Astrocyte (in vitro differentiated cells and primary cell): ENCODE data around the gene TOB2. TPM values are rescaled to one million over a fixed set of nuclear protein-coding genes. Genes with fewer than 3 reads are reported as not detected.
A peak's percentile ranks its signal among the peaks of the same experiment; 100 is the strongest.

Experiments
- DNase-seq: peaks from one replicate; pipeline ENCODE4 v3.0.0-alpha.2; 2010; ENCODE audit warnings: low read depth
- FAIRE-seq: peaks from 2 replicates; lab custom pipeline; 2011; peaks lifted over from hg19 to GRCh38; lab: Jason Lieb, UNC
- H2AFZ ChIP-seq: 2 replicates; pipeline ENCODE4 v1.6.0; 2012; ENCODE audit warnings: low read depth, low read length, inconsistent platforms
- H3K27ac ChIP-seq: 2 replicates; pipeline ENCODE4 v1.5.1; 2011; ENCODE audit warnings: low read depth, low read length, inconsistent platforms
- H3K27me3 ChIP-seq: 2 replicates; pipeline ENCODE4 v1.6.0; 2011; ENCODE audit warnings: low read length, inconsistent platforms; ENCODE audit not compliant: insufficient read depth
- H3K36me3 ChIP-seq: 2 replicates; pipeline ENCODE4 v1.5.1; 2011; ENCODE audit warnings: low read length, inconsistent platforms; ENCODE audit not compliant: insufficient read depth
- H3K4me1 ChIP-seq: 2 replicates; pipeline ENCODE4 v1.5.1; 2011; ENCODE audit warnings: low read length, inconsistent platforms; ENCODE audit not compliant: insufficient read depth
- H3K4me2 ChIP-seq: 2 replicates; pipeline ENCODE4 v1.6.0; 2012; ENCODE audit warnings: low read length, inconsistent platforms
- H3K4me3 ChIP-seq: 2 replicates; pipeline ENCODE4 v1.5.1; 2011; ENCODE audit warnings: low read depth, mild to moderate bottlenecking, low read length, inconsistent platforms; ENCODE audit not compliant: insufficient read depth
- H3K79me2 ChIP-seq: 2 replicates; pipeline ENCODE4 v1.6.0; 2012; ENCODE audit warnings: mild to moderate bottlenecking, low read length, inconsistent platforms; ENCODE audit not compliant: insufficient read depth
- H3K9ac ChIP-seq: 2 replicates; pipeline ENCODE4 v1.6.0; 2012; ENCODE audit warnings: mild to moderate bottlenecking, low read length, inconsistent platforms
- H3K9me3 ChIP-seq: 2 replicates; pipeline ENCODE4 v1.5.1; 2012; ENCODE audit warnings: low read depth, mild to moderate bottlenecking, low read length, inconsistent platforms; ENCODE audit not compliant: insufficient read depth
- H4K20me1 ChIP-seq: 2 replicates; pipeline ENCODE4 v1.6.0; 2012; ENCODE audit warnings: low read length, inconsistent platforms; ENCODE audit not compliant: insufficient read depth
- H3K27ac Mint-ChIP-seq: one replicate; pipeline ENCODE4 v1.8.0; 2021; ENCODE audit warnings: mild to moderate bottlenecking, mixed read lengths; ENCODE audit not compliant: unreplicated experiment
- H3K27me3 Mint-ChIP-seq: one replicate; pipeline ENCODE4 v1.8.0; 2021; ENCODE audit warnings: low read depth, mixed read lengths; ENCODE audit not compliant: unreplicated experiment
- H3K36me3 Mint-ChIP-seq: one replicate; pipeline ENCODE4 v1.8.0; 2021; ENCODE audit warnings: low read depth, mixed read lengths; ENCODE audit not compliant: unreplicated experiment
- H3K4me1 Mint-ChIP-seq: one replicate; pipeline ENCODE4 v1.8.0; 2021; ENCODE audit warnings: low read depth, mixed read lengths; ENCODE audit not compliant: unreplicated experiment
- H3K4me3 Mint-ChIP-seq: one replicate; pipeline ENCODE4 v1.8.0; 2021; ENCODE audit warnings: mild to moderate bottlenecking, moderate library complexity, mixed read lengths; ENCODE audit not compliant: unreplicated experiment
- H3K9me3 Mint-ChIP-seq: one replicate; pipeline ENCODE4 v1.8.0; 2021; ENCODE audit warnings: mild to moderate bottlenecking, mixed read lengths; ENCODE audit not compliant: unreplicated experiment
- CTCF ChIP-seq: IDR thresholded peaks from 2 replicates; pipeline ENCODE4 v1.5.1; 2011; ENCODE audit warnings: low read depth, mild to moderate bottlenecking, inconsistent platforms, low read length, moderate library complexity; ENCODE audit not compliant: insufficient read depth
- EZH2 ChIP-seq: IDR thresholded peaks from 2 replicates; pipeline ENCODE4 v1.6.1; 2012; ENCODE audit warnings: mild to moderate bottlenecking, low read length, inconsistent platforms; ENCODE audit not compliant: insufficient read depth
- total RNA-seq: library from RNA; stranded (reverse); gene quantifications from 2 replicates; pipeline ENCODE4 v1.2.1, GENCODE V29; 2021

TOB2 gene
- total RNA-seq, 1 donor from 2014 or later = 54.6 TPM

- peaks cover 33% of the 10 kb centered on the region for H3K79me2 ChIP-seq
- H3K9ac ChIP-seq = no peak overlapping the region
- TF ChIP-seq EZH2 (no peak), CTCF (no peak)
- H4K20me1 ChIP-seq = peaks cover 53% of the 10 kb centered on the region
- H3K4me2 ChIP-seq = no peak overlapping the region
- Mint-ChIP-seq H3K4me3 (no peak overlapping the region), H3K9me3 (no peaks in the 10 kb centered on the region), H3K27ac (peak overlapping the region; percentile 75), H3K4me1 (peaks cover 2% of the 10 kb centered on the region), H3K36me3 (peaks cover 14% of the 10 kb centered on the region), H3K27me3 (no peaks in the 10 kb centered on the region)
- H3K4me3 ChIP-seq = no peak overlapping the region
- no peaks in the 10 kb centered on the region for H3K4me1 ChIP-seq
- H3K36me3 ChIP-seq = peaks cover 19% of the 10 kb centered on the region
- no peaks in the 10 kb centered on the region for H3K9me3 ChIP-seq
- H2AFZ ChIP-seq = no peak overlapping the region
- no peak overlapping the region for H3K27ac ChIP-seq
- H3K27me3 ChIP-seq = no peaks in the 10 kb centered on the region
- no peak for FAIRE-seq
- DNase-seq = no peak
Observed at GRCh38 chr22:41431656-41432055, 14.9 kb downstream of the TOB2 start.

- Histone ChIP-seq H3K9me3 (no peaks in the 10 kb centered on the region), H3K4me1 (no peaks in the 10 kb centered on the region), H3K27me3 (no peaks in the 10 kb centered on the region), H3K9ac (no peak overlapping the region), H3K27ac (no peak overlapping the region), H3K79me2 (peaks cover 15% of the 10 kb centered on the region), H3K4me3 (no peak overlapping the region), H3K36me3 (peaks cover 6% of the 10 kb centered on the region), H3K4me2 (no peak overlapping the region), H2AFZ (no peak overlapping the region), H4K20me1 (peaks cover 35% of the 10 kb centered on the region)
- peaks cover 6% of the 10 kb centered on the region for H3K4me1 Mint-ChIP-seq
- FAIRE-seq (no peak), DNase-seq (no peak)
- TF ChIP-seq CTCF (no peak), EZH2 (no peak)
- no peak overlapping the region for H3K4me3 Mint-ChIP-seq
- no peak overlapping the region for H3K27ac Mint-ChIP-seq
- H3K27me3 Mint-ChIP-seq = no peaks in the 10 kb centered on the region
- no peaks in the 10 kb centered on the region for H3K9me3 Mint-ChIP-seq
- H3K36me3 Mint-ChIP-seq = peaks cover 16% of the 10 kb centered on the region
Observed at GRCh38 chr22:41429951-41430332, 16.7 kb downstream of the TOB2 start.

DNA sequence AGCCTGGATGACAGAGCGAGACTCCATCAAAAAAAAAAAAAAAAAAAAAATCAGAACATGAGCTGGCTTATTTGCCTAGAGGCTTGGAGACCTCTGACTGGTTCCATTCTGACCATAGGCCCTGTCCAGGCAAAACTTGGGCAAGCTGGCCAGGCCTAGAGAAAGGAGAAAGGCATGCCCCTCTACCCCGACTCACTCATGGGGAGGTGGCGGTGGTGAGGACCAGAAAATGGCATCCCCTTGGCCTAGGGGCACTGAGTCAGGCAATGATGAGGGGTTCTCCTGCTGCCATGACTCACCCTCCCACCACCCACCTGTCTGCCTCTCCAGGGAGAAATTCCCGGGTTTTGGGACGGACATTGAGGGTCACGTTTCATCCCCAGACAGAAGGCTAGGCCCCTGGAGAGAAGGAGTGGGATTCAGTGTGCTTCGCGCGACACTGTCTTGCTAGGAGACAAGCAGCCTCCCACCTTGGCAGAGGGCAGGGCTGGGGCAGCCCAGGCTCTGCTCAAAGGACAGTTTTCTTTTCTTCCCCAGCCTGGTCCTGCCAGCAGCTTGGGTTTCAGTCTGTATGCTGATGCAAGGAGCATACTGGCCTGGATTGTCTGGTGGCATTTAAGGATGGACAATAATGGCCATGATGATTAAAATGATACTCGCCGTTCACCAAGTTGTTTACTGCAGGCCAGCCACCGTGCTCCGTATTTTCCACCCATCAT, 17.2 kb downstream of the TOB2 start:
- H3K4me1 ChIP-seq = no peaks in the 10 kb centered on the region
- H3K9me3 ChIP-seq = no peaks in the 10 kb centered on the region
- peaks cover 30% of the 10 kb centered on the region for H4K20me1 ChIP-seq
- H3K9ac ChIP-seq = no peak overlapping the region
- no peak overlapping the region for H3K27ac ChIP-seq
- no peak overlapping the region for H3K27ac Mint-ChIP-seq
- peaks cover 6% of the 10 kb centered on the region for H3K36me3 ChIP-seq
- H3K27me3 ChIP-seq = no peaks in the 10 kb centered on the region
- no peak for FAIRE-seq
- TF ChIP-seq CTCF = no peak
- DNase-seq = no peak
- no peak overlapping the region for H2AFZ ChIP-seq
- peaks cover 16% of the 10 kb centered on the region for H3K36me3 Mint-ChIP-seq
- no peak overlapping the region for H3K4me2 ChIP-seq
- H3K4me3 Mint-ChIP-seq = no peak overlapping the region
- H3K4me3 ChIP-seq = no peak overlapping the region
- peaks cover 6% of the 10 kb centered on the region for H3K4me1 Mint-ChIP-seq
- no peaks in the 10 kb centered on the region for H3K27me3 Mint-ChIP-seq
- peaks cover 10% of the 10 kb centered on the region for H3K79me2 ChIP-seq
- H3K9me3 Mint-ChIP-seq = no peaks in the 10 kb centered on the region
